ENCODE measurements around the gene HOXC9.

HOXC9 gene

GRCh38 chr12:54002915-54003389, 3.0 kb downstream of the HOXC9 start:
- no peak for DNase-seq

GRCh38 chr12:54003625-54004024, 3.7 kb downstream of the HOXC9 start:
- no peak for DNase-seq

GRCh38 chr12:54004063-54004840, 4.3 kb downstream of the HOXC9 start:
- no peak for DNase-seq

GRCh38 chr12:54004841-54005530, 5.0 kb downstream of the HOXC9 start:
- no peak for DNase-seq

GRCh38 chr12:54005531-54005852, 5.5 kb downstream of the HOXC9 start:
- DNase-seq, result no peak

- peak; percentile 91 for DNase-seq
Observed at GRCh38 chr12:54005853-54006558, 6.0 kb downstream of the HOXC9 start.

GRCh38 chr12:54006559-54007220, 6.7 kb downstream of the HOXC9 start:
- DNase-seq, result no peak

GRCh38 chr12:54007538-54008259, 7.7 kb downstream of the HOXC9 start:
- no peak for DNase-seq

GRCh38 chr12:54008260-54008552, 8.2 kb downstream of the HOXC9 start:
- DNase-seq, result no peak

GRCh38 chr12:54009171-54010052, 9.5 kb downstream of the HOXC9 start:
- no peak for DNase-seq

- no peak for DNase-seq
Observed at GRCh38 chr12:54010053-54010971, 10.4 kb downstream of the HOXC9 start.

GRCh38 chr12:54010972-54011664, 11.2 kb downstream of the HOXC9 start:
- DNase-seq, result no peak

- DNase-seq, result no peak
Observed at GRCh38 chr12:54011665-54012532, 11.9 kb downstream of the HOXC9 start.

- no peak for DNase-seq
Observed at GRCh38 chr12:54012631-54013409, 12.9 kb downstream of the HOXC9 start.

GRCh38 chr12:54014377-54015017, 14.5 kb downstream of the HOXC9 start:
- no peak for DNase-seq

GRCh38 chr12:54015018-54015931, 15.3 kb downstream of the HOXC9 start:
- no peak for DNase-seq
